GM12873 (cell line): ENCODE results near the gene DRC1.

Experiments
- TF ChIP-seq, protein P1 (sequence below): IDR thresholded peaks from 2 replicates; pipeline ENCODE4 v1.5.1; 2012; ENCODE audit warnings: low read depth, mild to moderate bottlenecking, moderate library complexity, low read length, control low read depth; ENCODE audit not compliant: insufficient read depth; ENCODE audit errors: missing control alignments

DRC1 gene

DNA sequence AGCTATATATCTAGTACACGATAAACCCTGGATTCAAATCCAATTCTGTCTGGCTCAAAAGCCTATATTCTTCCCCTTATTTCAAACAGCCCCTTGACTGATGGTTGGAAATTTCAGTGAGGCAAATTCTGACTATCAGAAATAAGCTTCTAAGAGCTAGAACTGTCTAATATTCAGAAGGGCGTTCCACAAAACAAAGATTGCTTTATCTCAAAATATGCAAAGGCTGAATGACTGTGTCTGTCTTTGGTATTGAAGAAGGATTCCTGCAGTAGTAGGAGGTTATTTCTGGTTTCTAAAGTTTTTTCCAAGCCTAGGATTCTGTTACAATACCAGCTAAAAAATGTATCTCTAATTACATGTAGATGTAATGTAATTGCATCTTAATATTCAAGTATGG, 31.1 kb downstream of the DRC1 start:
- TF ChIP-seq, protein P1, sequence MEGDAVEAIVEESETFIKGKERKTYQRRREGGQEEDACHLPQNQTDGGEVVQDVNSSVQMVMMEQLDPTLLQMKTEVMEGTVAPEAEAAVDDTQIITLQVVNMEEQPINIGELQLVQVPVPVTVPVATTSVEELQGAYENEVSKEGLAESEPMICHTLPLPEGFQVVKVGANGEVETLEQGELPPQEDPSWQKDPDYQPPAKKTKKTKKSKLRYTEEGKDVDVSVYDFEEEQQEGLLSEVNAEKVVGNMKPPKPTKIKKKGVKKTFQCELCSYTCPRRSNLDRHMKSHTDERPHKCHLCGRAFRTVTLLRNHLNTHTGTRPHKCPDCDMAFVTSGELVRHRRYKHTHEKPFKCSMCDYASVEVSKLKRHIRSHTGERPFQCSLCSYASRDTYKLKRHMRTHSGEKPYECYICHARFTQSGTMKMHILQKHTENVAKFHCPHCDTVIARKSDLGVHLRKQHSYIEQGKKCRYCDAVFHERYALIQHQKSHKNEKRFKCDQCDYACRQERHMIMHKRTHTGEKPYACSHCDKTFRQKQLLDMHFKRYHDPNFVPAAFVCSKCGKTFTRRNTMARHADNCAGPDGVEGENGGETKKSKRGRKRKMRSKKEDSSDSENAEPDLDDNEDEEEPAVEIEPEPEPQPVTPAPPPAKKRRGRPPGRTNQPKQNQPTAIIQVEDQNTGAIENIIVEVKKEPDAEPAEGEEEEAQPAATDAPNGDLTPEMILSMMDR, result no peak

DNA sequence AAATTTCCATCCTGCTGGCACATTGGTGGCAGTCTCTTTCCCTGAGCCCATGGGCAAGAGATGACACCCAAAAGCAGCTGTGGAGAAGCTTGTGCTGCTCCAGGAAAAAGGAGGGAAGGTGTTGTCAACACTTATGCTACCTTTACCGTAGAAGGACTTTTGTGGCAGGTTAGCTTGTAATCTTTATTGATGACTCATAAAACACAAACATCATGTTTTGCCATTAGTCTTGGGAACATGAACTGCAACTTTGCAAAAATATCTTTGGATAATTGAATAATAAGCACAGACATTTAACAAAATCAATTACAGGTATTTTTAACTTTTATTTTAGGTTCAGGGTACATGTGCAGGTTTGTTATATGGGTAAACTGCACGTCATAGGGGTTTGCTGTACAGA, 33.4 kb downstream of the DRC1 start:
- TF ChIP-seq, protein P1, result no peak

DNA sequence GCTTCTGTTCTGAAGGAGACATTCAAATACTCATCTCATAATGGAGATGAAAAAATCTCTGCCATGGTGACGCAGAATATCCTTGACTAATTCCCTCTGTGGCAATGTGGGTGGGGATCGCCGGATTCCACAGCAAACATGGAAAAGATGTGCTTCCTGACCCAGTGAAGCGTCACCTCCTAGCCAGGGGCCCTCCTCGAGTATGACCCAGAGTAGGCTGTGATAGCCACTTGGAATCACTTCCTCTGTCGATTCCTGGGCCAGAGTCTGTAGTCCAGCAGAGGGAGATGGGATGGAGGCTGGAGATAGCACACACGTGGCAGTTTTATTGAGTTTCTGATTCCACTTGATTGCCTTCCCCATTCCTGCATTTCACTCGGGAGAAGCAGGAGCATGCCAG, 36.8 kb downstream of the DRC1 start:
- TF ChIP-seq, protein P1, result no peak

DNA sequence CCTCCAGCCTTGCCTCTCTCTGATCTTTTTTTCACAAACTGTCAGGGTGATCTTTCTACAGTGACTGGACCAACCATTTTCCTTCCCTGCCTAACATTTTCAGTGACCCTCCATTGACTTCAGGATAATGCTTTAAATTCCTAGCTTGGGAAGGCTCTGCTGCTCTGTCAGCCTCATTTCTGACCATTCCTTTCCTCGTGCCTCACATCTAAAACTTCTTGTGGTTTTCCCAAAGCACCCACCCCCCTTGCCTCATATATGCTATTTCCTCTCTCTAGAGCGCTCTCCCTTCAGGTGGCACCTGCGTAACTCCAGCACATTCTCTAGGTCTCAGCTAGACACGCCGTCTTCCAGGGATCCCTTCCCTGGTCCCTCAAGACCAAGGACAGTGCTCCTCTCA, 37.2 kb downstream of the DRC1 start:
- TF ChIP-seq, protein P1, result no peak

DNA sequence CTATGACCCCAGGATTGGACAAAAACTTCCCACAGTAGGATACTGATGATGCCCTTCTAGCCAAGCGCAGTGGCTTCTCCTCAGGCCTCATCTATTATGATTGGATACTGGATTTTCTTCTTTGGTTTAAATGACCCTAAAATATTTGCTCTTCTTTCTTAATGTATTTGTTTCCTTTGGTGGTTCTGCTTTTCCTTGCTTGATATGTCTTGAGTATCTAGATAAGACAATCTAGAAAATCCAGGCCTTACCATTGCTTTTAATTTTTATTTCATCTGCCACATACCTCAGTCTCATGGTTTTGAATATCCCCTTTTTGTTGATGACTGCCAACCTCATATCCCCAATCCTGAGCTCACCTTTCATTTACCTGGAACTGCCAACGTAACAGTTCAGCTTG, 40.6 kb downstream of the DRC1 start:
- TF ChIP-seq, protein P1, result no peak

DNA sequence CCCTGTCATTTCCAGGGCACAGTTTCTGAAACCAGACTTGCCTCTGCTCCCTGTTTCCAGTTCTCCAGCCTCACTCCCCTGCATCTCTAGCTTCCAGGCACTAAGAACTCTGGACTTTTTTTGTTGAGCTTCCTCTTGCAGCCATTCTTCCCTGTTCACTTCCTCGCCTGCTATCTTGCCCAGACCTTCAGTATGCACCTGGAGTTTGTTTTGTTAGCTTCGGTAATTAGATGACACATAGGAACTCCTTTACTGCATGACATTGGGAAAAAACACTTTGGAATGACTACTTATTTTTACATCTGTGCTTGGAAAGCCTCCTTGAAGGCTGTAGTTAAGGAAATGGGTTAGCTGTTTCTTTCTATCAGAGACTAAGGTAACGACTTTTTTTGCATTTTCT, 41.0 kb downstream of the DRC1 start:
- TF ChIP-seq, protein P1, result no peak

DNA sequence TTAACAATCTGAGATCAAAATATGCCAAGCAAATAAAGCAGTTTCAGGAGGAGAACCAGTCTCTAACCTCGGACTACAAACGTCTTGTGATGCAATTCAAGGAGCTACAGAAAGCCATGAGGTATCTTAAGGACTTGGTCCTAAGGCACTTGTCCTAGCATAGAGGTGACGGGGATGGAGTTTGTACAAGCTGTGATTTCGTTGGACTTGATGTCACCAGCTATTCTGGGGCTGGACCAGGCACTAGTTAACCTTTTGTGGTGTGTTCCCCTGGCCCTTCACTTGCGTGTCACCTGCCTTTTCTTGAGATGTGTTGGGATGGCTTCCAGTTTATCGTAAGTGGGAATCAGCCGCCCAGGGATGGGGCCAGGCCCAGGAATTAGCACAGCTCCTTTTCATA, 42.5 kb downstream of the DRC1 start:
- TF ChIP-seq, protein P1, result no peak
